ENCODE results near the gene ELAVL4. TPM values are rescaled to one million over a fixed set of nuclear protein-coding genes. Genes with fewer than 3 reads are reported as not detected.
"Not testable (repeated sequence)": the region's sequence is repeated elsewhere in the genome, so short reads cannot be mapped to it uniquely, and the experiment has no call there.

ELAVL4 gene
- polyA plus RNA-seq, 1 experiment, result not detected

DNA sequence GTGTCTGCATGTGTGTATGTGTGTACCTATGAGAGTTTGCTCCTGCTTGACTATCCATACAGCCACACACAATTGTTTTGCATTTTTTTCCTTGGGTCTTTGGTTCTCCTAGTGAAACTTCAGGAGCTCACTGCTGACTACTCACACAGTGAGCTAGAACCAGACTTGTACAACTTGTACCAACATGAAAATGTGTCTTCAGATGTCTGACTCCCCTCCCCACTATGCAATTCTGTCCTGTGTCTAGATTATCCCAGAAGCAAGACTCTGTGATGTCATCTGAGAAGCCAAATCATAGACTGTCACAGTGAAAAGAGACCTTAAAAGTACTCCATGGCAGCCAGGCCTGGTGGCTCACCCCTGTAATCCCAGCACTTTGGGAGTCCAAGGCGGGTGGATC, 49.7 kb downstream of the ELAVL4 start:
- TF ChIP-seq, protein P1, sequence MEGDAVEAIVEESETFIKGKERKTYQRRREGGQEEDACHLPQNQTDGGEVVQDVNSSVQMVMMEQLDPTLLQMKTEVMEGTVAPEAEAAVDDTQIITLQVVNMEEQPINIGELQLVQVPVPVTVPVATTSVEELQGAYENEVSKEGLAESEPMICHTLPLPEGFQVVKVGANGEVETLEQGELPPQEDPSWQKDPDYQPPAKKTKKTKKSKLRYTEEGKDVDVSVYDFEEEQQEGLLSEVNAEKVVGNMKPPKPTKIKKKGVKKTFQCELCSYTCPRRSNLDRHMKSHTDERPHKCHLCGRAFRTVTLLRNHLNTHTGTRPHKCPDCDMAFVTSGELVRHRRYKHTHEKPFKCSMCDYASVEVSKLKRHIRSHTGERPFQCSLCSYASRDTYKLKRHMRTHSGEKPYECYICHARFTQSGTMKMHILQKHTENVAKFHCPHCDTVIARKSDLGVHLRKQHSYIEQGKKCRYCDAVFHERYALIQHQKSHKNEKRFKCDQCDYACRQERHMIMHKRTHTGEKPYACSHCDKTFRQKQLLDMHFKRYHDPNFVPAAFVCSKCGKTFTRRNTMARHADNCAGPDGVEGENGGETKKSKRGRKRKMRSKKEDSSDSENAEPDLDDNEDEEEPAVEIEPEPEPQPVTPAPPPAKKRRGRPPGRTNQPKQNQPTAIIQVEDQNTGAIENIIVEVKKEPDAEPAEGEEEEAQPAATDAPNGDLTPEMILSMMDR (IDR thresholded peaks at IDR 0.05; ENCODE audit: insufficient read depth, low read depth, low read length), result no peak
- CTCF ChIA-PET, result no interaction called here
- no peaks in the 10 kb centered on the region for H3K36me3 ChIP-seq (ENCODE audit: control insufficient read depth, insufficient read depth, low read length)

DNA sequence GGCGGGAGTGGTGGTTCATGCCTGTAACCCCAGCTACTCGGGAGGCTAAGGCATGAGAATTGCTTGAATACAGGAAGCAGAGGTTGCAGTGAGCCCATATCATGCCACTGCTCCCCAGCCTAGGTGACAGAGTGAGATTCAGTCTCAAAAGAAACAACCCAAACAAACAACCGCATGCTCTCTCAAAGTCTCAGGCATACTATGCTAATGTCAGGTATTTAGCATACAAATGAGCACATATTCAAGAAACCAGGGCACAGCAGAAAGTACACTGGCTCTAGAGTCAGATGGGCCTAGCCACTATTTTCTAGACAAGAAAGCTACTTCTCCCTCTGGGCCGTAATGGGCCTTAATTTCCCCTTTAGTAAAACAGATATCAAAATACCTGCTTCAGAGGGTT, 55.0 kb downstream of the ELAVL4 start:
- Histone ChIP-seq H3K27me3 (ENCODE audit: control insufficient read depth, insufficient read depth, low read length) (no peaks in the 10 kb centered on the region), H3K4me3 (ENCODE audit: low read depth, low read length) (no peak overlapping the region), H3K36me3 (ENCODE audit: control insufficient read depth, insufficient read depth, low read length) (no peaks in the 10 kb centered on the region)
- TF ChIP-seq, protein P1 (IDR thresholded peaks at IDR 0.05; ENCODE audit: insufficient read depth, low read depth, low read length), result no peak
- POLR2A ChIA-PET, result no interaction called here
- no peak for DNase-seq (ENCODE audit: low read depth)
- CTCF ChIA-PET, result no interaction called here

More for the DNA sequence above, 49.7 kb downstream of the ELAVL4 start:
- no peak overlapping the region for H3K4me3 ChIP-seq (ENCODE audit: low read depth, low read length)
- DNase-seq (ENCODE audit: low read depth), result no peak
- H3K27me3 ChIP-seq (ENCODE audit: control insufficient read depth, insufficient read depth, low read length), result no peaks in the 10 kb centered on the region
- POLR2A ChIA-PET, result no interaction called here

DNA sequence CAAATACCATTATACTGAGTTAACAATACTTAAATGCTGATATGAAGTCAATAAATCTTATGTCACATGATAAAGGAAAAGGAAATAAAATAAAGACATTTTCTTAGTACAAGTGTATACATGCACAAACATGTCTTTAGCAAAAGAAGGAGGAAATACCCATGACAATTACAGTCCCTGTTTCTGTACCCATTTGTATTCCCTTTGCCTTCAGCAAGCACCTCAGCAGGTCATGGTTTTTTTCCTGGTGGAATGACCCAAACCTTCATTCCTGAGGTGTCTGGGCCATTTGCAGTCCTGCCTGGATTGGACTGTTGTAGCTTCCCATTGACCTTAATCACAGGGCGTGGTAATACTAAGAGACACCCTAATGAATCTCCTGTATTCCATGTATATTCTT, 57.6 kb downstream of the ELAVL4 start:
- H3K27me3 ChIP-seq (ENCODE audit: control insufficient read depth, insufficient read depth, low read length); CTCF ChIA-PET; POLR2A ChIA-PET: not testable (repeated sequence)

DNA sequence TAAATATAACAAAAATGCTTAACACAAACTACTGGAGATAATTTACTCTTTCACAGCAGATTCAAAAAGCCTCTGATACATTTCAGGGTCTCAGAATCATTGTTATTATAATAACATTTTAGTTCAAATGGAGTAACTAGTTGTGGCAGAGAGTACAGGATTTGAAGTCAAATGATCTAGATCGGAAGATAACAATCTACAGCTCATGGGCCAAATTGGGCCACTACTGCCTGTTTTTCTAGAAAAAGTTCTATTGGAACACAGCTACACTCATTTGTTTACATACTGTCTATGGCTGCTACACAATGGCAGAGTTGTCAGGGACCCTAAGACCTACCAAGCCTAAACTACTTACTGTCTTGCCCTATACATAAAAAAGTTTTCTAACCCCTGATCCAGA, 63.6 kb downstream of the ELAVL4 start:
- TF ChIP-seq, protein P1 (IDR thresholded peaks at IDR 0.05; ENCODE audit: insufficient read depth, low read depth, low read length), result no peak
- H3K4me3 ChIP-seq (ENCODE audit: low read depth, low read length), result no peak overlapping the region
- H3K27me3 ChIP-seq (ENCODE audit: control insufficient read depth, insufficient read depth, low read length), result no peaks in the 10 kb centered on the region
- DNase-seq (ENCODE audit: low read depth), result no peak
- POLR2A ChIA-PET, result no interaction called here
- CTCF ChIA-PET, result no interaction called here
- no peaks in the 10 kb centered on the region for H3K36me3 ChIP-seq (ENCODE audit: control insufficient read depth, insufficient read depth, low read length)

More for the DNA sequence above, 57.6 kb downstream of the ELAVL4 start:
- H3K4me3 ChIP-seq (ENCODE audit: low read depth, low read length); H3K36me3 ChIP-seq (ENCODE audit: control insufficient read depth, insufficient read depth, low read length); DNase-seq (ENCODE audit: low read depth): not testable (repeated sequence)

DNA sequence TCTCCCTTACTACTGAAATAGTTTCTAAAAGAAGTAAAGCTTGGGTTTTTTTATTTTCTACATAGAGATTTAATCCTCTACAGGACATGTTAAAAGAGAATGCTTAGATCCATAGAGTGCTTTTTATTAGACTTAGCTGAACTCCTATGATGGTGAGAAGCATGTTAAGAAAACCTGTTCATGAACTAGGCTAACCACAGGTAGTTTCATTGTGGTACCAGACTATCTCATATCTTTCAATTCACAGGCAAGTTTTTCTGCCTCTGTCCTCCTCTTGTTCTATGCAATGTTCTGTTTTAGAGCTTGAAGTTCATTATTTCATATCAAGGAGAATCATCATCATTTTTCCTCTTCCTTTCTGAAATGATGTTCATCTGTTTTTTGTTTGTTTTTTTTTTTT, 65.4 kb downstream of the ELAVL4 start:
- ChIA-PET POLR2A (no interaction called here), CTCF (no interaction called here)
- no peak for DNase-seq (ENCODE audit: low read depth)
- Histone ChIP-seq H3K4me3 (ENCODE audit: low read depth, low read length) (no peak overlapping the region), H3K36me3 (ENCODE audit: control insufficient read depth, insufficient read depth, low read length) (no peaks in the 10 kb centered on the region), H3K27me3 (ENCODE audit: control insufficient read depth, insufficient read depth, low read length) (no peaks in the 10 kb centered on the region)
- TF ChIP-seq, protein P1 (IDR thresholded peaks at IDR 0.05; ENCODE audit: insufficient read depth, low read depth, low read length), result no peak
